ENCODE measurements around the gene HRH2.

DNA sequence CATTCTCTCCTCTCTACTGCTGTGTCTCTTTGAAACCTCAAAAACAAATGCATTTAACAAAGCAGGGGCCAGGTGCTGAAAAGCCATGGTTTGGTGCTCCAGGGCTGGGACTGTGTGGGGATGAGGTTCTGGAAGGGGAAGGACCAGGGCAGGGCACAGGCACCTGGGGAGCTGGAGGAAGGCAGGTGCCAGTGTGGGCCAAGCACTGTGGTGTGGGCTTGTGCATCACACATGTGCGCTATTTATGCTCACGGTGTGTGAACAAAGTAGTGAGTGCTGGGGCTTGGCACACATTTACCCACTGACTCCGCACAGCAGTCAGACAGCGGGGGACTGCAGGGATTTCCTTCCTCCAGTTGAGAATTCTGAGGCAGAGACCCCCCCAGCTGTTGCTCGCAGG lies 10.1 kb downstream of the HRH2 start:
- no peak for TF ChIP-seq EZH2 (IDR thresholded peaks at IDR 0.05; ENCODE audit: borderline replicate concordance, low read length)
- TF ChIP-seq, protein P1, sequence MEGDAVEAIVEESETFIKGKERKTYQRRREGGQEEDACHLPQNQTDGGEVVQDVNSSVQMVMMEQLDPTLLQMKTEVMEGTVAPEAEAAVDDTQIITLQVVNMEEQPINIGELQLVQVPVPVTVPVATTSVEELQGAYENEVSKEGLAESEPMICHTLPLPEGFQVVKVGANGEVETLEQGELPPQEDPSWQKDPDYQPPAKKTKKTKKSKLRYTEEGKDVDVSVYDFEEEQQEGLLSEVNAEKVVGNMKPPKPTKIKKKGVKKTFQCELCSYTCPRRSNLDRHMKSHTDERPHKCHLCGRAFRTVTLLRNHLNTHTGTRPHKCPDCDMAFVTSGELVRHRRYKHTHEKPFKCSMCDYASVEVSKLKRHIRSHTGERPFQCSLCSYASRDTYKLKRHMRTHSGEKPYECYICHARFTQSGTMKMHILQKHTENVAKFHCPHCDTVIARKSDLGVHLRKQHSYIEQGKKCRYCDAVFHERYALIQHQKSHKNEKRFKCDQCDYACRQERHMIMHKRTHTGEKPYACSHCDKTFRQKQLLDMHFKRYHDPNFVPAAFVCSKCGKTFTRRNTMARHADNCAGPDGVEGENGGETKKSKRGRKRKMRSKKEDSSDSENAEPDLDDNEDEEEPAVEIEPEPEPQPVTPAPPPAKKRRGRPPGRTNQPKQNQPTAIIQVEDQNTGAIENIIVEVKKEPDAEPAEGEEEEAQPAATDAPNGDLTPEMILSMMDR (IDR thresholded peaks at IDR 0.05; ENCODE audit: low read length) = no peak

Data from OCI-LY1 (cell line).